Measurements from ENCODE around the gene RUNX3.

- TF ChIP-seq POLR2AphosphoS5 (IDR thresholded peaks at IDR 0.05; ENCODE audit: borderline replicate concordance, low read depth, low read length) (no peak), EZH2 (IDR thresholded peaks at IDR 0.05) (no peak), FOXP2 (optimal IDR thresholded peaks at IDR 0.05; ENCODE audit: control extremely low read depth, extremely low read length, insufficient read depth) (no peak)
These were observed 48.4 kb upstream of the RUNX3 start for GRCh38 chr1:24978383-24979032.
